CD4-positive, alpha-beta T cell treated with Interleukin-17A for 4 hours (primary cell): ENCODE measurements around the gene LDLRAD4.

ENCODE experiments used
- DNase-seq: peaks from one replicate; pipeline ENCODE4 v3.0.0-alpha.2; 2020; ENCODE audit warnings: mixed read lengths

LDLRAD4 gene

GRCh38 chr18:13289481-13290205 lies 71.1 kb downstream of the LDLRAD4 start:
- no peak for DNase-seq

- peak; percentile 66 for DNase-seq
Measured at GRCh38 chr18:13290856-13291271, 72.3 kb downstream of the LDLRAD4 start.

- no peak for DNase-seq
Measured at GRCh38 chr18:13291299-13291698, 72.7 kb downstream of the LDLRAD4 start.

- DNase-seq, result no peak
Measured at GRCh38 chr18:13291745-13292447, 73.3 kb downstream of the LDLRAD4 start.

GRCh38 chr18:13292736-13293135 lies 74.2 kb downstream of the LDLRAD4 start:
- DNase-seq, result no peak

- DNase-seq, result no peak
Measured at GRCh38 chr18:13294309-13294708, 75.7 kb downstream of the LDLRAD4 start.

GRCh38 chr18:13295894-13296293 lies 77.3 kb downstream of the LDLRAD4 start:
- no peak for DNase-seq

GRCh38 chr18:13296867-13297574 lies 78.5 kb downstream of the LDLRAD4 start:
- DNase-seq, result no peak

GRCh38 chr18:13298262-13298661 lies 79.7 kb downstream of the LDLRAD4 start:
- DNase-seq, result no peak

GRCh38 chr18:13300029-13300428 lies 81.5 kb downstream of the LDLRAD4 start:
- no peak for DNase-seq

GRCh38 chr18:13300796-13301195 lies 82.2 kb downstream of the LDLRAD4 start:
- DNase-seq, result no peak

- no peak for DNase-seq
Measured at GRCh38 chr18:13302040-13302439, 83.5 kb downstream of the LDLRAD4 start.

- DNase-seq, result no peak
Measured at GRCh38 chr18:13302457-13303225, 84.1 kb downstream of the LDLRAD4 start.

GRCh38 chr18:13303756-13304364 lies 85.3 kb downstream of the LDLRAD4 start:
- no peak for DNase-seq

GRCh38 chr18:13305301-13305700 lies 86.7 kb downstream of the LDLRAD4 start:
- DNase-seq, result no peak

GRCh38 chr18:13306583-13306982 lies 88.0 kb downstream of the LDLRAD4 start:
- no peak for DNase-seq

GRCh38 chr18:13308369-13308768 lies 89.8 kb downstream of the LDLRAD4 start:
- DNase-seq, result peak; percentile 30

- no peak for DNase-seq
Measured at GRCh38 chr18:13309031-13309747, 90.6 kb downstream of the LDLRAD4 start.

- DNase-seq, result no peak
Measured at GRCh38 chr18:13309748-13310670, 91.4 kb downstream of the LDLRAD4 start.

GRCh38 chr18:13311193-13311592 lies 92.6 kb downstream of the LDLRAD4 start:
- no peak for DNase-seq

- no peak for DNase-seq
Measured at GRCh38 chr18:13312515-13312914, 94.0 kb downstream of the LDLRAD4 start.
